ENCODE data around the gene TBCD.
A peak's percentile ranks its signal among the peaks of the same experiment; 100 is the strongest.

DNA sequence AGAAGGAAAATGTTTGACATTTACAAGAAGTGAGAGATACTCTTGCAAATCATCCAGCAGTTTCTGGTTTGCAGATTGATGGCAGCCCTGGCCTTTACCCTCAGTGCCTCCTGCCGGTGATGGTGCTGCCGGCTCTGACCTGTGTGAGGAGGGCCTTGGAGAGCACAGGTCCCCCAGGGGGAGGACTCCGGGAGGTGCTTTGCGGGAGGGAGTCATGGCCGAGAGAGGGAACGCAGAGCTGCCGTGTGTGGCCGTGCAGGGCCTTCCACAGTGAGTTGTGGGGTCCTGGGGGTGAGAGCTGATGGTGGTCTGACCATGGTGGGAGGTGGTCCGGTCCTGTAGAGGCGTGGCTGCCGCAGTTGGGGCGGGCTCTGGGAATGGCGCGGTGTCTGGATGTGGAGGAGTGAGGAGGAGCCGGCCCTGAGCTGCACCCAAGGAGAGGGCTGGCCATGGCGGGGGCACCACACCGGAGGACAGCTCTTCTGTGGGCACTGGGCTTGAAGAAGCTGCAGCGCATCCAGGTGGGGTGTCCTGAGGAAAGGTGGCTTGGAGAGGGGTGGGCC, 116.0 kb downstream of the TBCD start:
- TF ChIP-seq, protein P1, sequence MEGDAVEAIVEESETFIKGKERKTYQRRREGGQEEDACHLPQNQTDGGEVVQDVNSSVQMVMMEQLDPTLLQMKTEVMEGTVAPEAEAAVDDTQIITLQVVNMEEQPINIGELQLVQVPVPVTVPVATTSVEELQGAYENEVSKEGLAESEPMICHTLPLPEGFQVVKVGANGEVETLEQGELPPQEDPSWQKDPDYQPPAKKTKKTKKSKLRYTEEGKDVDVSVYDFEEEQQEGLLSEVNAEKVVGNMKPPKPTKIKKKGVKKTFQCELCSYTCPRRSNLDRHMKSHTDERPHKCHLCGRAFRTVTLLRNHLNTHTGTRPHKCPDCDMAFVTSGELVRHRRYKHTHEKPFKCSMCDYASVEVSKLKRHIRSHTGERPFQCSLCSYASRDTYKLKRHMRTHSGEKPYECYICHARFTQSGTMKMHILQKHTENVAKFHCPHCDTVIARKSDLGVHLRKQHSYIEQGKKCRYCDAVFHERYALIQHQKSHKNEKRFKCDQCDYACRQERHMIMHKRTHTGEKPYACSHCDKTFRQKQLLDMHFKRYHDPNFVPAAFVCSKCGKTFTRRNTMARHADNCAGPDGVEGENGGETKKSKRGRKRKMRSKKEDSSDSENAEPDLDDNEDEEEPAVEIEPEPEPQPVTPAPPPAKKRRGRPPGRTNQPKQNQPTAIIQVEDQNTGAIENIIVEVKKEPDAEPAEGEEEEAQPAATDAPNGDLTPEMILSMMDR (IDR thresholded peaks at IDR 0.05): no peak
- TF ChIP-seq, protein P2, sequence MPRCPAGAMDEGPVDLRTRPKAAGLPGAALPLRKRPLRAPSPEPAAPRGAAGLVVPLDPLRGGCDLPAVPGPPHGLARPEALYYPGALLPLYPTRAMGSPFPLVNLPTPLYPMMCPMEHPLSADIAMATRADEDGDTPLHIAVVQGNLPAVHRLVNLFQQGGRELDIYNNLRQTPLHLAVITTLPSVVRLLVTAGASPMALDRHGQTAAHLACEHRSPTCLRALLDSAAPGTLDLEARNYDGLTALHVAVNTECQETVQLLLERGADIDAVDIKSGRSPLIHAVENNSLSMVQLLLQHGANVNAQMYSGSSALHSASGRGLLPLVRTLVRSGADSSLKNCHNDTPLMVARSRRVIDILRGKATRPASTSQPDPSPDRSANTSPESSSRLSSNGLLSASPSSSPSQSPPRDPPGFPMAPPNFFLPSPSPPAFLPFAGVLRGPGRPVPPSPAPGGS (IDR thresholded peaks at IDR 0.05): no peak
- TF ChIP-seq ESRRA (IDR thresholded peaks at IDR 0.05; ENCODE audit: borderline replicate concordance, low read length): no peak
- TF ChIP-seq, protein P3, sequence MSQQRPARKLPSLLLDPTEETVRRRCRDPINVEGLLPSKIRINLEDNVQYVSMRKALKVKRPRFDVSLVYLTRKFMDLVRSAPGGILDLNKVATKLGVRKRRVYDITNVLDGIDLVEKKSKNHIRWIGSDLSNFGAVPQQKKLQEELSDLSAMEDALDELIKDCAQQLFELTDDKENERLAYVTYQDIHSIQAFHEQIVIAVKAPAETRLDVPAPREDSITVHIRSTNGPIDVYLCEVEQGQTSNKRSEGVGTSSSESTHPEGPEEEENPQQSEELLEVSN (IDR thresholded peaks at IDR 0.05; ENCODE audit: borderline replicate concordance, low read depth): no peak
- no peak for TF ChIP-seq ZNF302 (CRISPR knock-in tag; IDR thresholded peaks at IDR 0.05)
- no peak for TF ChIP-seq SREBF2 (IDR thresholded peaks at IDR 0.05)
- TF ChIP-seq, protein P4, sequence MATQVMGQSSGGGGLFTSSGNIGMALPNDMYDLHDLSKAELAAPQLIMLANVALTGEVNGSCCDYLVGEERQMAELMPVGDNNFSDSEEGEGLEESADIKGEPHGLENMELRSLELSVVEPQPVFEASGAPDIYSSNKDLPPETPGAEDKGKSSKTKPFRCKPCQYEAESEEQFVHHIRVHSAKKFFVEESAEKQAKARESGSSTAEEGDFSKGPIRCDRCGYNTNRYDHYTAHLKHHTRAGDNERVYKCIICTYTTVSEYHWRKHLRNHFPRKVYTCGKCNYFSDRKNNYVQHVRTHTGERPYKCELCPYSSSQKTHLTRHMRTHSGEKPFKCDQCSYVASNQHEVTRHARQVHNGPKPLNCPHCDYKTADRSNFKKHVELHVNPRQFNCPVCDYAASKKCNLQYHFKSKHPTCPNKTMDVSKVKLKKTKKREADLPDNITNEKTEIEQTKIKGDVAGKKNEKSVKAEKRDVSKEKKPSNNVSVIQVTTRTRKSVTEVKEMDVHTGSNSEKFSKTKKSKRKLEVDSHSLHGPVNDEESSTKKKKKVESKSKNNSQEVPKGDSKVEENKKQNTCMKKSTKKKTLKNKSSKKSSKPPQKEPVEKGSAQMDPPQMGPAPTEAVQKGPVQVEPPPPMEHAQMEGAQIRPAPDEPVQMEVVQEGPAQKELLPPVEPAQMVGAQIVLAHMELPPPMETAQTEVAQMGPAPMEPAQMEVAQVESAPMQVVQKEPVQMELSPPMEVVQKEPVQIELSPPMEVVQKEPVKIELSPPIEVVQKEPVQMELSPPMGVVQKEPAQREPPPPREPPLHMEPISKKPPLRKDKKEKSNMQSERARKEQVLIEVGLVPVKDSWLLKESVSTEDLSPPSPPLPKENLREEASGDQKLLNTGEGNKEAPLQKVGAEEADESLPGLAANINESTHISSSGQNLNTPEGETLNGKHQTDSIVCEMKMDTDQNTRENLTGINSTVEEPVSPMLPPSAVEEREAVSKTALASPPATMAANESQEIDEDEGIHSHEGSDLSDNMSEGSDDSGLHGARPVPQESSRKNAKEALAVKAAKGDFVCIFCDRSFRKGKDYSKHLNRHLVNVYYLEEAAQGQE (IDR thresholded peaks at IDR 0.05): no peak
- TF ChIP-seq, protein P5, sequence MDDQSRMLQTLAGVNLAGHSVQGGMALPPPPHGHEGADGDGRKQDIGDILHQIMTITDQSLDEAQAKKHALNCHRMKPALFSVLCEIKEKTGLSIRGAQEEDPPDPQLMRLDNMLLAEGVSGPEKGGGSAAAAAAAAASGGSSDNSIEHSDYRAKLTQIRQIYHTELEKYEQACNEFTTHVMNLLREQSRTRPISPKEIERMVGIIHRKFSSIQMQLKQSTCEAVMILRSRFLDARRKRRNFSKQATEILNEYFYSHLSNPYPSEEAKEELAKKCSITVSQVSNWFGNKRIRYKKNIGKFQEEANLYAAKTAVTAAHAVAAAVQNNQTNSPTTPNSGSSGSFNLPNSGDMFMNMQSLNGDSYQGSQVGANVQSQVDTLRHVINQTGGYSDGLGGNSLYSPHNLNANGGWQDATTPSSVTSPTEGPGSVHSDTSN (IDR thresholded peaks at IDR 0.05): no peak
- TF ChIP-seq CHD4 (IDR thresholded peaks at IDR 0.05; ENCODE audit: borderline replicate concordance): no peak
- 0 out of 2 replicates have a peak, but pooled peaks have one; percentile 16 for TF ChIP-seq POLR2A (IDR thresholded peaks at IDR 0.05; ENCODE audit: low read length)
- TF ChIP-seq EP300 (IDR thresholded peaks at IDR 0.05): no peak
